Peyer's patch (tissue), 4 donors: ENCODE results near the gene STAMBPL1.

Source experiments
- CTCF ChIP-seq, 6 experiments: fragments of 450-650 bp in 4 of 6; fragments of 200-600 bp in 2 of 6; sonication (generic) in 1 of 6; IDR thresholded peaks; one replicate each; pipeline ENCODE4 v1.5.1; 2017 to 2019; ENCODE audit warnings: antibody characterized with exemption in 6 of 6, mild to moderate bottlenecking in 3 of 6, moderate library complexity in 1 of 6
- POLR2A ChIP-seq, 2 donors: fragments of 450-650 bp; IDR thresholded peaks; one replicate each; pipeline ENCODE4 v1.5.1; 2017; ENCODE audit warnings: antibody characterized with exemption in 2 of 2, mild to moderate bottlenecking in 2 of 2, moderate library complexity in 2 of 2

- no peak for TF ChIP-seq CTCF (IDR thresholded peaks at IDR 0.05)
- no peak for TF ChIP-seq POLR2A (IDR thresholded peaks at IDR 0.05)
These were observed 69.0 kb downstream of the STAMBPL1 start for GRCh38 chr10:88949051-88949450.
